HCT116 (cell line): ENCODE results near the gene PYY. TPM values are rescaled to one million over a fixed set of nuclear protein-coding genes. Genes with fewer than 3 reads are reported as not detected.

Experiments used
- ATAC-seq: fragments of 200-7000 bp; cut with Tn5 transposase; 2 replicates; pipeline ENCODE4 v1.9.1; 2020; ENCODE audit warnings: mild to moderate bottlenecking, moderate library complexity
- BruUV-seq: library from RNA; stranded (reverse); fragments of 400-500 nt; replicated peaks from 2 replicates; lab custom pipeline; 2021; lab: Mats Ljungman, UMichigan
- CTCF ChIA-PET: fragments of 300-600 bp; sonication (Branson Sonifier 250); formaldehyde crosslinking; loops from one replicate; lab custom pipeline; 2021; ENCODE audit warnings: antibody characterized with exemption; lab: Charles Lee
- POLR2A ChIA-PET: fragments of 300-600, 350-600 bp; sonication (Branson Sonifier 250); formaldehyde crosslinking; loops from one replicate; lab custom pipeline; 2021; ENCODE audit warnings: antibody characterized with exemption; lab: Charles Lee
- RAD21 ChIA-PET, 2 experiments: fragments of 300-600 bp; sonication (Branson Sonifier 250); formaldehyde crosslinking; loops; one replicate each; lab custom pipeline; 2023; ENCODE audit warnings: low total read pairs in 2 of 2; ENCODE audit not compliant: uncharacterized antibody in 2 of 2, unreplicated experiment in 2 of 2, low non-redundant PET in 1 of 2; lab: Charles Lee
- DNase-seq: peaks from one replicate; pipeline ENCODE4 v3.0.0-alpha.2; 2010; ENCODE audit warnings: low read depth, low spot score
- H2AFZ ChIP-seq: fragments of 200-600 bp; shearing (Covaris generic), sonication (generic); 2 replicates; pipeline ENCODE4 v1.6.1; 2017; ENCODE audit warnings: low read depth, mixed run types, mixed read lengths, antibody characterized with exemption, low read length; ENCODE audit not compliant: poor library complexity, severe bottlenecking
- H3K27ac ChIP-seq: 2 replicates; pipeline ENCODE4 v1.5.1; 2012; ENCODE audit warnings: low read depth, low read length
- H3K27me3 ChIP-seq: fragments of 200-600 bp; sonication (generic); 2 replicates; pipeline ENCODE4 v1.6.1; 2016; ENCODE audit warnings: mixed run types, low read length, mixed read lengths; ENCODE audit not compliant: insufficient read depth
- H3K36me3 ChIP-seq, 2 experiments: fragments of 200-500 bp in 1 of 2; fragments of 200-600 bp in 1 of 2; sonication (Bioruptor generic) in 1 of 2; sonication (generic) in 1 of 2; 2 replicates each; pipeline versions ENCODE4 v1.5.1 to v1.6.1; 2014 to 2016; ENCODE audit warnings: low read length in 2 of 2, inconsistent platforms in 1 of 2, mixed read lengths in 1 of 2, mixed run types in 1 of 2; ENCODE audit not compliant: insufficient read depth in 2 of 2, control insufficient read depth in 1 of 2
- H3K4me1 ChIP-seq, 2 experiments: fragments of 200-600 bp in 1 of 2; sonication (generic) in 1 of 2; 2 replicates each; pipeline versions ENCODE4 v1.5.1 to v1.6.1; 2012 to 2017; ENCODE audit warnings: low read length in 2 of 2, inconsistent platforms in 1 of 2, mild to moderate bottlenecking in 1 of 2, mixed read lengths in 1 of 2, mixed run types in 1 of 2, moderate library complexity in 1 of 2; ENCODE audit not compliant: insufficient read depth in 2 of 2, control insufficient read depth in 1 of 2
- H3K4me2 ChIP-seq: fragments of 200-600 bp; sonication (generic); 2 replicates; pipeline ENCODE4 v1.6.1; 2017; ENCODE audit warnings: mixed run types, low read length, mixed read lengths
- H3K4me3 ChIP-seq, 2 experiments: fragments of 200-600 bp in 1 of 2; sonication (generic) in 1 of 2; replicated peaks in 1 of 2; 2 replicates each; pipeline ENCODE4 v1.5.1; 2011 to 2016; ENCODE audit warnings: low read length in 2 of 2, control low read depth in 1 of 2, low read depth in 1 of 2, mild to moderate bottlenecking in 1 of 2, mixed read lengths in 1 of 2, mixed run types in 1 of 2
- H3K79me2 ChIP-seq: fragments of 200-600 bp; sonication (generic); 2 replicates; pipeline ENCODE4 v1.6.1; 2017; ENCODE audit warnings: mild to moderate bottlenecking, mixed run types, low read length, moderate library complexity, mixed read lengths; ENCODE audit not compliant: insufficient read depth
- H3K9ac ChIP-seq: fragments of 200-600 bp; sonication (generic); 2 replicates; pipeline ENCODE4 v1.6.1; 2016; ENCODE audit warnings: low read length, mixed read lengths
- H3K9me2 ChIP-seq: fragments of 200-600 bp; sonication (generic), shearing (Covaris generic); 2 replicates; pipeline ENCODE4 v1.6.1; 2017; ENCODE audit warnings: mixed run types, mild to moderate bottlenecking, moderate library complexity; ENCODE audit not compliant: insufficient read depth
- H3K9me3 ChIP-seq, 2 experiments: fragments of 200-500 bp in 1 of 2; fragments of 200-600 bp in 1 of 2; sonication (Bioruptor generic) in 1 of 2; sonication (generic) in 1 of 2; 2 replicates each; pipeline ENCODE4 v1.6.1; 2014 to 2017; ENCODE audit warnings: low read length in 2 of 2, mixed read lengths in 2 of 2, inconsistent platforms in 1 of 2, low read depth in 1 of 2, mild to moderate bottlenecking in 1 of 2, mixed run types in 1 of 2, moderate library complexity in 1 of 2; ENCODE audit not compliant: control insufficient read depth in 1 of 2, insufficient read depth in 1 of 2
- H4K20me1 ChIP-seq: fragments of 200-600 bp; sonication (generic), shearing (Covaris generic); 2 replicates; pipeline ENCODE4 v1.6.1; 2017; ENCODE audit warnings: mixed run types, mild to moderate bottlenecking, moderate library complexity; ENCODE audit not compliant: insufficient read depth
- EGR1 ChIP-seq: IDR thresholded peaks from 2 replicates; pipeline ENCODE4 v1.6.1; 2012; ENCODE audit warnings: low read depth
- ELF1 ChIP-seq: IDR thresholded peaks from 2 replicates; pipeline ENCODE4 v1.6.1; 2012; ENCODE audit warnings: low read depth, borderline replicate concordance
- EZH2 ChIP-seq: fragments of 200-600 bp; sonication (generic); IDR thresholded peaks from 2 replicates; pipeline ENCODE4 v1.6.1; 2017; ENCODE audit warnings: antibody characterized with exemption, mixed run types
- EZH2phosphoT487 ChIP-seq: fragments of 200-600 bp; IDR thresholded peaks from 2 replicates; pipeline ENCODE4 v1.6.1; 2018; ENCODE audit warnings: antibody characterized with exemption, borderline replicate concordance
- FOSL1 ChIP-seq: IDR thresholded peaks from 2 replicates; pipeline ENCODE4 v1.6.1; 2012; ENCODE audit warnings: low read depth
- JUND ChIP-seq: IDR thresholded peaks from 2 replicates; pipeline ENCODE4 v1.6.1; 2012
- POLR2A ChIP-seq: IDR thresholded peaks from 2 replicates; pipeline ENCODE4 v1.7.0; 2011; ENCODE audit warnings: borderline replicate concordance; ENCODE audit not compliant: insufficient read depth, insufficient read length; ENCODE audit errors: extremely low read depth
- POLR2AphosphoS5 ChIP-seq: IDR thresholded peaks from 2 replicates; pipeline ENCODE4 v1.6.1; 2011; ENCODE audit warnings: mild to moderate bottlenecking, low read depth, low read length, moderate library complexity
- RAD21 ChIP-seq: IDR thresholded peaks from 2 replicates; pipeline ENCODE4 v1.6.1; 2012; ENCODE audit warnings: low read depth, mild to moderate bottlenecking
- SIN3A ChIP-seq: IDR thresholded peaks from 2 replicates; pipeline ENCODE4 v1.6.1; 2012; ENCODE audit warnings: low read depth
- SP1 ChIP-seq: IDR thresholded peaks from 2 replicates; pipeline ENCODE4 v1.6.1; 2012; ENCODE audit warnings: low read depth
- SRF ChIP-seq: IDR thresholded peaks from 2 replicates; pipeline ENCODE4 v1.6.1; 2012; ENCODE audit warnings: low read depth
- YY1 ChIP-seq: IDR thresholded peaks from 2 replicates; pipeline ENCODE4 v1.6.1; 2011; ENCODE audit warnings: low read length, low read depth, moderate library complexity, mild to moderate bottlenecking; ENCODE audit not compliant: insufficient replicate concordance; ENCODE audit errors: extremely low read depth
- ZNF274 ChIP-seq: fragments of 200-500 bp; sonication (Bioruptor generic); IDR thresholded peaks from 2 replicates; pipeline ENCODE4 v1.6.1; 2014; ENCODE audit warnings: mild to moderate bottlenecking, low read depth, low read length, inconsistent platforms
- intact Hi-C: fragments of 100-400 bp; cut with micrococcal nuclease; formaldehyde crosslinking; loops from 2 replicates; pipeline ENCODE4 v1.10.0; 2022
- total RNA-seq: library from RNA; stranded (reverse); gene quantifications from one replicate; pipeline ENCODE4 v1.2.1, GENCODE V29; 2021; ENCODE audit not compliant: unreplicated experiment
- TF ChIP-seq, protein P1 (sequence below): IDR thresholded peaks from 2 replicates; pipeline ENCODE4 v1.6.1; 2011; ENCODE audit warnings: mild to moderate bottlenecking, low read length, moderate library complexity; ENCODE audit not compliant: insufficient replicate concordance; ENCODE audit errors: extremely low read depth
- TF ChIP-seq, protein P2 (sequence below): IDR thresholded peaks from 2 replicates; pipeline ENCODE4 v1.6.1; 2012

Gene PYY
- total RNA-seq, 1 experiment from 2014 or later = 0.52 TPM

DNA sequence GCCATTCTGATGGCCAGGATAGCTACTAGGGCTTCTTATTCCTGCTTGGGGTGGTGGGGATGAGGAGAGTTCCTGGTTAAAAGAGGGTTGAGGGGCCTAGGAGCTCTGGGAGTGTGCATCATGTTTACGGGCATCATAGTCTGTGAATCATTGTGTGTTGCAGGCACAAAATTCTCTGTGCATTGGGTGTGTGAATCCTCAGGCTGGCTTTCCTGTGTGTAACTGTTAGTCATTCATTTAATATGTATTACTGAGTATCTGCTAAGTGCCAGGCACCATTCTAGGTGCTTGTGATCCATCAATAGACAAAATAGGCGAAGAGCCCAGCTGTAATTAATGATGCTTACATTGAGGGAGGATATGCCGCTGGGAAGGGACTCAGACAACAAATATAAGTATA lies 17.3 kb downstream of the PYY start (continued):
- TF ChIP-seq, protein P1, sequence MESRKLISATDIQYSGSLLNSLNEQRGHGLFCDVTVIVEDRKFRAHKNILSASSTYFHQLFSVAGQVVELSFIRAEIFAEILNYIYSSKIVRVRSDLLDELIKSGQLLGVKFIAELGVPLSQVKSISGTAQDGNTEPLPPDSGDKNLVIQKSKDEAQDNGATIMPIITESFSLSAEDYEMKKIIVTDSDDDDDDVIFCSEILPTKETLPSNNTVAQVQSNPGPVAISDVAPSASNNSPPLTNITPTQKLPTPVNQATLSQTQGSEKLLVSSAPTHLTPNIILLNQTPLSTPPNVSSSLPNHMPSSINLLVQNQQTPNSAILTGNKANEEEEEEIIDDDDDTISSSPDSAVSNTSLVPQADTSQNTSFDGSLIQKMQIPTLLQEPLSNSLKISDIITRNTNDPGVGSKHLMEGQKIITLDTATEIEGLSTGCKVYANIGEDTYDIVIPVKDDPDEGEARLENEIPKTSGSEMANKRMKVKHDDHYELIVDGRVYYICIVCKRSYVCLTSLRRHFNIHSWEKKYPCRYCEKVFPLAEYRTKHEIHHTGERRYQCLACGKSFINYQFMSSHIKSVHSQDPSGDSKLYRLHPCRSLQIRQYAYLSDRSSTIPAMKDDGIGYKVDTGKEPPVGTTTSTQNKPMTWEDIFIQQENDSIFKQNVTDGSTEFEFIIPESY = no peak
- TF ChIP-seq ZNF274 (no peak), YY1 (no peak), SIN3A (no peak), SRF (no peak), EZH2 (no peak), JUND (no peak)
- TF ChIP-seq, protein P2, sequence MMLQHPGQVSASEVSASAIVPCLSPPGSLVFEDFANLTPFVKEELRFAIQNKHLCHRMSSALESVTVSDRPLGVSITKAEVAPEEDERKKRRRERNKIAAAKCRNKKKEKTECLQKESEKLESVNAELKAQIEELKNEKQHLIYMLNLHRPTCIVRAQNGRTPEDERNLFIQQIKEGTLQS = no peak

DNA sequence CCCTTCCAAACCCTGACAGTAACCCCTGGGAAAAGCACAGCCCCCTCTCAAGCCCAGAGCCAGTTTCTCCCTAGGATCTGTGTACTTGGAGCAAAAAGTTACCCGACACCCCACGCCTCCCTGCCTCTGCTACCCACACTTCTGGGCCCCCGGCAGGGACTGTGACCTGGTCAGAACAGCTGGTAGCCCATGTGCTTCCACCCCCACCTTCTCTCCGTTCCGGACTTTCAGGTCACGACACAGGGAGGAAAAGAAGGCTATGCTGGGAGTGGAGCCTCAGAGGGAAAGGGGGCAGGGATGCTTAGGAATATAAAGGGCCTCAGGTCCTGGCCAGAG lies 17.8 kb downstream of the PYY start:
- H3K4me3 ChIP-seq = no peak overlapping the region
- TF ChIP-seq EGR1 (no peak), POLR2A (no peak), EZH2phosphoT487 (no peak), JUND (no peak), RAD21 (no peak), POLR2AphosphoS5 (no peak), FOSL1 (no peak), ELF1 (no peak), SIN3A (no peak), YY1 (no peak), ZNF274 (no peak), SRF (no peak), SP1 (no peak)
- TF ChIP-seq, all 23 proteins: peak for 0
- intact Hi-C loops = no loop called here
- no peaks in the 10 kb centered on the region for H3K36me3 ChIP-seq
- ChIA-PET RAD21 (no interaction called here), CTCF (interaction anchor here (1.6 kb wide), 1 partner anchor 90 kb away, joined by 5 read pairs; the partner anchor contains the start of gene CD300LG), POLR2A (no interaction called here)
- H2AFZ ChIP-seq = no peak overlapping the region
- ATAC-seq (no peak), DNase-seq (no peak)
- peaks cover 0 to 15% of the 10 kb centered on the region in 2 experiments; a peak in 2 of 4 replicates for H3K4me1 ChIP-seq
- H3K9ac ChIP-seq = no peak overlapping the region
- BruUV-seq = no TSS peak
- no peak overlapping the region for H3K4me2 ChIP-seq
- no peaks in the 10 kb centered on the region for H4K20me1 ChIP-seq
- H3K79me2 ChIP-seq = no peaks in the 10 kb centered on the region
- no peaks in the 10 kb centered on the region for H3K9me3 ChIP-seq
- no peaks in the 10 kb centered on the region for H3K9me2 ChIP-seq
- H3K27ac ChIP-seq = no peak overlapping the region
- H3K27me3 ChIP-seq = no peaks in the 10 kb centered on the region
